CMK (cell line): ENCODE measurements around the gene THOC1.

Experiments used
- DNase-seq: peaks from one replicate; pipeline ENCODE4 v3.0.0-alpha.2; 2010; ENCODE audit warnings: low read depth

The THOC1 gene

DNA sequence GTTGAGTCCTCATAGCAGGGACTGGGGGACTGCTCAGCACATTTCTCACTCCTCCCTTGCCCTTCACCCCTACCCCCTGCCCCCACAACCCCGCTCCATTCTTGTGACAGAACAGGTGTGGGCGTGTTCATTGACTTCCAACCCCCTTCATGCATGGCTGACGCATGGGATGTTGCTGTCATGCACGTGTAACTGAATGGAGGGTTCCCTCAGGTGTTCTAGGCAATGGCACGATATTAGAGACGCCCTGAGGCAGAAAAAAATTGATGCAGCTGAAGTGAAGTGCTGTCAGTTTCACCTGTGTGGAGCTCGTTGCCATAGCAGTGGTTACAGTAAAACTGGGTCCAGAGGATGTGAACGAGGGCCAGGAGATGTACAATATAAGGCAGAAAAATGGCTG, 6.5 kb upstream of the THOC1 start:
- no peak for DNase-seq

DNA sequence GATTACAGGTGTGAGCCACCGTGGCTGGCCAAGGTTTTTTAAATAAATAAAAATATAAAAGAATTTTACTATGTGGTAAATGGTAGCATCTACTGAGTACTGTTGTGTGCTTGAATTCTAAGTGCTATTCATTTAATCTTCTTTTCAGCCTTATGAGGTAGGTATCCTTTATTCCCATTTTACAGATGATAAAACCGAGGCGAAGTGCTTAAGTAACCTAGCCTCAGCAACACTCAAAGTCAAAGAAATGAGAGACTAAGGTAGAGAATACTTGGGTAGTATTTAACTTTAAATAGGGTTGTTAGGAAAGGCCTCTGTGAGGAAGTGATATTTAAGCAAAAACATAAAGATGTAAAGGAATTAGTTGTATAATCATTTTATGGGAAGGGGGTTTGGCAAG, 5.7 kb upstream of the THOC1 start:
- DNase-seq = no peak

DNA sequence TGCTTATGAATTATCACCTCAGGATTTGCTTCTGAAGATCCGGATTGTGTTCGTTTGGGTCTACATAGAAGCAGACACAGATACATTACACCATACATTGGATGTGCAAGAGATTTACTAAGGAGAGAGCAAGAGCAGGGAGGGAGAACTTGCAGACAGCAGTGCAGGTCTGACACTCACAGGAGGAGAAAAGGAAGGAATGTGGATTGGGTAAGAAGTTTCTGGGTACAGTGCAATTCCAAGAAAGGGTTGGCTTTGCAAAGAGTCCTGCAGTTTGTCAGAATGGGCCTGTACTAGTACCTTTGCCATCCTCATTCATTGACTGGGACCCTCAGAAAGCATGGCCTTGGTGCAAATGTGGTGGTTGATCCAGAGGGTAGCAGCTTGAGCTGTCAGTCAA, 4.8 kb upstream of the THOC1 start:
- DNase-seq = no peak

DNA sequence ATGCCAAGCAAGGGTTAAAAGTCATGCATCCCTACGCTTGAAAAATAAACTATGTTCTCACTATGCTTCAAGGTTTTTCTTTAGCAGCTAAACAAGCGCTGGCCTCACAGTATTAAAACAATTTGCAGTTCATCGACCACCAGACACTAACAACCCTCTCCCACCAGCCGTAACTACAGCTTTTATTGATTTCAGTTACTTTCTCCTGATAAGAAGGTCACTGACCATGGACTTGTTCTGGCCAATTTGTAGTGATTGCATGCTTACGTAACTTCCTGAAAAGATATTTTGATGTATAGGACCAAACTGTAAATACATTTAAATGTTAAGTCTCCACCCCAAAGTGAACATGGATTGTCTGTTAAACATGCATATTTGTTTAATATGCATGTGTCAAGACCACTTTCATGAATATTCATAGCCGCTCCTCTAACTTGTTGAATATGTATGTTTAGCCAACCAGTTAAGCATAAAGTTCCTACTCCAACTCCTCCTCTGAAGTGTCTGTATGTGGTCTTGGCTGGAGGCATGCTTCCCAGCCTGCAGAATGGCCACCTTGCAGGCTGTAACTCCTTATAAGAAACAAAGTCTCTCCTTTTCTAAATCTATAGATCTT, 1.7 kb upstream of the THOC1 start:
- no peak for DNase-seq

DNA sequence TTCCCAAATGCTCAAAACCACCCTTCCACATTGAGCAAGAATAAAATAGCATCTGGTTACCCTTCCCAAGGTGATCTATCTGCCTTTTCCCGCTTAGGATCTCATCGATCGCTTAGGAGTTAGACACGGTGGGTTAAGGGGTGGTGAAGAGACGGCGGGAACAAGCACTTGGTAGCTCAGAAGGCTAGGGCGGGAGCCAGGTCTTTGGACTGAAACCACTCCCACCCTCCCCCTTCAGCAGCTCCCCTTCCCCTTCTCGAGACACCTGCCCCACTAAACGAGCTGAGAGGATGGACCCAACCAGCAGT, 513 bp downstream of the THOC1 start:
- DNase-seq = no peak

DNA sequence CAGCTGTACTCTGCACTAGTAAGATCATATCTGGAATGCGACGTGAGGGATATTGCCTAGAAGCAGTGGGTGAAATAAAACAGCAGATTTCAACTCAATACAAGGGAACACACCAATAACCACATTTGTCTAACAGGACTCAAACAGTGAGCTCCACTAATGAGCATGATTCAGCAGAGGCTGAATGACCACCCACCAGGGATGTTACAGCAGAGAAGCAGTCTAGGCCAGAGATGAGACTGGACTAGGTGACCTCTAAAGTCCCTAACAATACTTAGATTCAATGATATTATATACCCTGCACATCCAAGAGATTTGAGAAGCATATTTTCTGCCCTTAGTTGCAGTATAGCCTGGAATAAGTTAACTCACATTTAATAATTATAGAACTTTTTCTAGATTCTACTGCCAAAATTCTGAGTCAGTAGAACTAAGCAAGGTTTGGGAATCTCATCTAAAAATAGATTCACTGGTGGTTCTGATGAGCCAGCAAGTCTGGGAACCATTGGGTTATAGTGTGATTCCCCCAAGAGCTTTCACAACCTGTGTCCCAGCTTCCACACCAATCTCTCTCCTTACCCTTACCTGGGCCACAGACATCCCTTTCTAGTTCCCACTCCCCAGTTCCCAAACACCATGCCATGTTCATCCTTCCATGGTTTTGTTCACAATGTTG, 6.3 kb downstream of the THOC1 start:
- no peak for DNase-seq

DNA sequence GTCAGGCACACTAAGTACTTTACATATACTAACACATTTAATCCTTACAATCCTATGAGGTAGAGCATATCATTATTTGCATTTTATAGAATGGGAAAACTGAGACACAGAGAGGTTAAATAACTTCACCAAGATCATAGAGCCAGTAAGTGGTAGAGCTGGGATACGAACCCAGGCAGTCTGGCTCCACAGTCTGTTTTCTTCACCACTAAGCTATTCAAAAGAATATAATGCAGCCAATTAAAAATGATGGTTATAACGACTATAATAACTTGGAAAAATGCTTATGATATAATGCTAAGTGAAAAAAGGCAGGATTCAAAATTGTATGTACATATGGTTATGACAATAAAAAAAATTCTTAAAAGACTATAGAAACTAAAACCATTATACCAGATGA, 7.3 kb downstream of the THOC1 start:
- DNase-seq = no peak

DNA sequence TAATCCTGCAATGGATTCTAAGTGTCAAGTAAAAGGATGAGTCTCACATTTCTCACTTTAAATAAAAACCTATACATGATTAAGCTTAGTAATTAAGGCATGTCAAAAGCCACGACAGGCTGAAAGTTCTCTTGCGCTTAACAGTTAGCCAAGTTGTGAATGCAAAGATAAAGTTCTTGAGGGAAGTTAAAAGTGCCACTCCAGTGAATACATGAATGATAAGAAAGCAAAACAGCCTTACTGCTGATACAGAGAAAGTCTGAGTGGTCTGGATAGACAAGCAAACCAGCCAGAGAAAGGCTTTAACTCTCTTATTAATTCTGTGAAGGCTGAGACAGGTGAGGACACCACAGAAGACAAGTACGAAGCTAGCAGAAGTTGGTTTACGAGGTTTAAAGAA, 12.7 kb downstream of the THOC1 start:
- no peak for DNase-seq

DNA sequence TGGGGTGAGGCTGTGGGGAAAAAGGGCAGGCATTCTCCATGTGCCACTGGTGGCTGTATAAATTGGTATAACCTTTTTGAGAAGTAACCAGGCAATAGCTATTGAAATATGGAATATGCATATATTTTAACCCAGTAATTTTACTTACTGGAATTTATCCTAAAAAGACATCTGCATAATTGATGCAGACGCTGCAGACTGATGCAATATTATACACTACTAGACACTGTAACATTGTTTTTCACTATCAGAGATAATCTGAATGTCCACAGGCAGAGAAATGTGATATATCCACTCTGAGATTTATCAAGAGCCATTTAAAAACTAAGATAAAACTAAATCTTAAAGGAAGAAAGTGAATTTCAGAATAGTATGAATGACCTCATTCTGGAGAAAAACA, 14.7 kb downstream of the THOC1 start:
- DNase-seq = no peak

DNA sequence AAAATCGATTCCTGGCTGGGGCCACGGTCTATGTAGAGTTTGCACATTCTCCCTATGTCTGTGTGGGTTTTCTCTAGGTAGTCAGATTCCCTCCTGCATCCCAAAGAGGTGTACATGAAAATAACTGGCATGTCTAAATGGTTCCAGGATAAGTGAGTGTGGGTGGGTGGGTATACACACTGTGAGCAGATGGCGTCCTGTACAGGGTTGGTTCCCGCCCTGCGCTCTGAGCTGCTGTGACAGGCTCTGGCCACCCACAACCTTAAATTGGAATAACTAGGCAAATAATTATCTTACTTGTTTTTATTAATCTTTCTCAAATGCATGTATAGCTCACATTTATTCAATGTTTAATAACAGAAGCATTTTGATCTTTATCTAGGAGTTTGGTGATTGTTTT, 16.3 kb downstream of the THOC1 start:
- no peak for DNase-seq

DNA sequence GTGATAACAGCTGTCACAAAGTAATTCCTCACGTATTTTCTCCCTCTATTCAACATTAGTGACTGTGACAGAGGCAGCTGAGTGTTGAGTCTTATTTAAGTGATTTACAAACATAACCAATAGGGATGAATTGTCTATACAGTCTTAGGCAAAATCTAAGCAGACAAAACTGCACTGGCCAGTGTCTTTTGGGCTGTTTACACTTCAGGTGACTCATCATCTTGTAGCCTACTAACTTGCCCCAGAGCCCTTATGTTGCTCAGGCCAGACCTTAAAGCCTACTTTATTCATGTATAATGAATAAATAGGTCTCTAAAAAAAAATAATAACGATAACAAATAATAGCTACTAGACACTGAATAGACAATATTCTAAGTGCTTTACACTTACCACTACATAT, 17.2 kb downstream of the THOC1 start:
- no peak for DNase-seq

DNA sequence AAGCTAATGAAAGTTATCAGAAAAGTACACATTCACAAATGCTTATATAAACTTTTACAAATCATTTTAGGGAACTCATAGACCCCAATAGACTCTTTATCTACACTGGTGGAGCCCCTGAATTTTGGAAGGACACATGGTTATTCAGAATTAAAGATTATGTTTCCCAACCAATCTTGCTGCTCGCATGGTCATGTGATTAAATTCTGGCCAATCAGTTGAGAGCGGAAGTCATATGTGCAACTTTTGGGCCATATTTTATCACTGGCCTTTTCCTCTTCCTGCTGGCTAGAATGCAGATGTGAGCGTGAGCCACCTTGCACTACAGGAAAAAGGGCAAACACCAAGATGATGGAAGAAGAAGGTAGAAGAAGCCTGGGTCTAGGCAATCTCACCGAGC, 19.8 kb downstream of the THOC1 start:
- no peak for DNase-seq

DNA sequence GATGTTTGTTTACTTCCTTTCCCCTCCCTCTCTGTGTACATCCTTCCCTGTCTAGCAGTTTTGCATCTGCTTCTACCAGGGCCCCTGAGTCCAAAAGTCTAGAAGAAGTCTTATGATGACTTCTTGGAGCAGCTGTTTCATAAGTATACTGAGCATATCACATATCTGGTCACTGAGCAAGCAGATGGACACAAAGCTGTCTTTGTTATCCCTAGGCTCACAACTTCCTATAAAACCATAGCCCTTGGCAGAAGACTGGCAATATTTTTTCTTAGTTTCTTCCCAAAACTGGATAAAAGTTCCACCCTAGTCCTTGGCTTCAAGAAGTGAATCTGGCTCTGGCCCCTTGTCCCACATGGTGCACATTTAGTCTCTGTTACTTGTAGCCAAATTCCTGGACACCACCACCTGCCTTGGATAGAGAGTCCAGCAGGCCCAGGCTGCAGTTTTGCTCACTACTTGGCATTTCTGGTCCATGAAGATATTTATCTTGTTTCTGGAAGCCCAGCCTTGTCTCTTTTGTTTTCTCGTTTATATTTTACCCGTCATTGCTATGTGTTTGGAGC, 22.5 kb downstream of the THOC1 start:
- DNase-seq = no peak

DNA sequence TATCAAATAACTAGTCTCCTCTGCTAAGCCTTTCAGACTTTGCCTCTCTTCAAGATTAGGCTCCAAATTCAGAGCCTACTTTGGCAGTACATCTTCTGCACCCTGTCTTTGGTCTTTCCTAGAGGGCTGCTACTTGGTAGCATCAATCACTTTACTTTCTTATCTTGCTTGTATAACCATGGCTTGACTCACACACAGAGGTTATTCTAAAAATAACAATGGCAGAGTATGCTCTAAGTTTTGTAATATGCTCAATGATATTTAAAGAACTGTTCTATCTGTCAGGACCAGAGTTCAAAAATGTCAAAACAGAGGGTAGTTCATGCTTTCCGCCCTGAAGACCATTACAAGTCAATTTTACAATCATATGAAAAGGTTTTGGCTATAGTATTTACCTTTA, 27.7 kb downstream of the THOC1 start:
- no peak for DNase-seq

DNA sequence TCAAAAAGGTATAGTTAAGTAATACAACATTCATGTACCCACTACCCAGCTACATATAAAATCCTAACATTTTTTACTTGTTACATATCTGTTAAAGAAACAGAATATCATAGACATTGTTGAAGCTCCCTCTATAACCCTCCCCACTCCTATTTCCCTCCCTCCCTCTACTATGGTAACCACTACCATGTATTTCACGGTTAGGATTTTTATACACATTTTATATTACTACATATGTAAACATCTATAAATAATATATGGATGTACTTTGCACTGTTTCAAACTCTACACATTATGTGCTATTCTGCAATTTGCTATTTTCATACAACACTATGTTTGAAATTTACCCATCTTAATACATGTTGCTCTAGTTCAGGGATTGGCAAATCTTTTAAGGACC, 36.3 kb downstream of the THOC1 start:
- no peak for DNase-seq

DNA sequence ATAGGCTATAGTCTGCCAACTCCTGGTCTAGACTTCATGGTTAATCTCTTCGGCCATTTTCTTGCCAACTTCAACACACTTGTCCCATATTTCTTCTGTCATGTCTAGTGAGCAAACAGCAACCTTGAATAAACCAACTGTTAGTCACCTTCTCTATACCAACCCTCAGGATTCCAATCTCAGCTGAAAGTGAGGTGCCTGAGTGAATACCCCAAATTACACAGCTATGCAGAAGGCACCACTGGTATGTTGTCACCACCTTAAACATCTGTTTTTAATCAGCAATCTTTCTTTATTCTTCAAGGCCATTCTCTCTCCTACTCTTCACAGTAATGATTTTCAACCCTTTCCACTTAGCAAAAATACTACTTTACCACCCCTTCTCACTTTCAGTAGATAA, 39.3 kb downstream of the THOC1 start:
- DNase-seq = no peak

DNA sequence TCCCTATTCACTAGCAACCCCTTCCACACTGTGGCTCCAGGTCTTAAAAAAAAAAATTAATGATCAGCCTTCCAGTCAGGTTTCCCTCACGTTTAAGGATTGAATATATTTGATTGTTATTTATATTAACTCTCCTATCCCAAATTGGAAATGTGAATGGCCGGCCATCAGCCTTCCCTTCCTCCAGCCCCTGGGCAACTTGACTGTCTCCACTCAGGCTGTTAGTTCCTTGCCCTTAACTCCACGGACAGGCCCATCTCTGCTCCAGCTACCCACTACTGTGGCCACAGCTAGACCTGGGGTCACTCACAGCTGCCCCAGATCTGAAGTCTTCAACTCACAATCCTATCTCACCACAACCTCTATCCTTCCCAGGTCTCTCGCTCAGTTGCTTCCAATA, 39.9 kb downstream of the THOC1 start:
- no peak for DNase-seq

DNA sequence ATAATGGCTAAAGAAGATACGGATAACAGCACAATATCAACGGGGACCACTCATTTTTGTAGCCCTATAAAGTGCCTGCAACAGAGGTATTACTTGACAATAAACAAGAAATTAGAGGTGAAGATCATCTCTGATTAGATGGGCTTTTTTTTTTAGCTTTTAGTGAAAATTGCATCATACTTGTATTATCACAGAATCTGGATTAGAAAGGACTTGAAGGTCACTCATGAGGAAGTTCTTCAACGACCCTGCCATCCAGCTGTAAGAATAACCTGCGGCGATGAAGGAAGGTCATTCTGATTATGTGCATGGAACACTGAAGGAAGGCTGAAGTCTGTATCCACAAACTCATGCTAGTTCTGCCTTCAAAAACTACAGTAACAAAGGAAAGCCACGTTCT, 40.5 kb downstream of the THOC1 start:
- no peak for DNase-seq

DNA sequence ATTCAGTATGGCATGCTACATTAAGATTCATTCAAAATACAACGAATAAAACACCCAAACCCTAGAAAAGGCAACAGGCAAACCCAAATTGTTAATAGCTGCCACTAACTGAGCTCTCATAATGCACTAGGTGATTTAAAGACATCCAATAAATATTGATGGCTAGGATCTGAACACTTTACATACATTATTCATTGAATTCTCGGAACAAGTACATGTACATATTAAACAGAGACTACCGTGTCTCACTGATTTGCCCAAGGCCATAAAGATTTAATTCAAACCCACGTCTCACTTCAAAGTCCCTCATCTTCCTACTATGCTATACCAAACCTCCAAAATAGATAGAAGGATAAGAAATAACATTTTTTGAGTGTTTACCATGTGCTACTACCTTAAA, 42.1 kb downstream of the THOC1 start:
- no peak for DNase-seq

DNA sequence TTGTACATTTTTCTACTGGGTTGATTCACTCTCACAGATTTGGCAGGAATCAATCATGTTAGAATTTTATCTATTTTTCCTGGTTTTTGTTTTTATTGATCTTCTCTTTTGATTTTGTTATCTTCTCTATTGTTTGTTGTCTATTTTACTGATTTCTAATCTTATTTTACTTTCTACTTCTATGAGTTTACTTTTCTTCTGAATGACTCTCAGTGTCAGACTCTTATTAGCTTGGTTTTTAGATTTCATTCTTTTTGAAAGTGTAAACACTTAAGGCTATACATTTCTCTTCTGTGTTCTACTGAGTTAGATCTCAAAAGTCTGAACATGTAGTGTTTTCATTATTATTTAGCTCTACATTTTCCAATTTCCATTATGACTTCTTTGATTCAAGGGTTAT, 47.1 kb downstream of the THOC1 start:
- no peak for DNase-seq

DNA sequence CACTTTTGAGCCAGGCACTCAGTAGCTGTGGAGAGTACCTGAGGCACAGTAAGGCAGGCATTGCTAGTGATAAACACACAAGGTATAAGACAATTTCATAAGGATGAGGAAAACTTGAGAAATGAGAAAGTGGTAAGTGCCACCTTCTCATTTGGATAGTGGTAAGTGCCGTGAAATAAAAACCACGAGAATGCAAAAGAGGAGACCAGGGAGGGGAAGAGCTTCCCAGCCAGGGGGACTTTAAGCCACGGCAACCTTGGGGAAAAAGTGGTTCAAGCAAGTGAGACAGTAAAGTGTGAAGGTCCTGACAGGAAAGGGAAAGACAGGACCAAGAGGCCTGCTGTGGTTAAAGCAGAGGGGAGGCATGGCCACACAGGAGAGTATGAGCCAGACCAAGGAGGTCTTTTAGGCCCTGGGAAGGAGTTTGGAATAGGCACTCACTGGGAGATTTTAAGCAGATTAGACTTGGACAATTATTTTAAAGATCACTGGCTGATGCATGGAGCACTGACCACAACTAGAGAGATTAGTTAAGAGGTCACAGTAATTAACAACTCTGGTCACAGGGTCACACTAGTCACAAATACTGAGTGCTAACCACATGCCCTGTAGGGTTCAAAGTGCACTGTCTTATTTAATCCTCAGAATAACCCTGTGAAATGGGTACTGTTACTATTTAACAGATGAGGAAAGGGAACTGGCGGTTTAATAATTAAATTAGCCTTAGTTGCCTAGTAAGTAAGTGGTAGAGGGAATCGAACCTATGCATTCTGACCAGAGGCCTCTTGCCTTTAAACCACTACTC, 50.1 kb downstream of the THOC1 start:
- no peak for DNase-seq

DNA sequence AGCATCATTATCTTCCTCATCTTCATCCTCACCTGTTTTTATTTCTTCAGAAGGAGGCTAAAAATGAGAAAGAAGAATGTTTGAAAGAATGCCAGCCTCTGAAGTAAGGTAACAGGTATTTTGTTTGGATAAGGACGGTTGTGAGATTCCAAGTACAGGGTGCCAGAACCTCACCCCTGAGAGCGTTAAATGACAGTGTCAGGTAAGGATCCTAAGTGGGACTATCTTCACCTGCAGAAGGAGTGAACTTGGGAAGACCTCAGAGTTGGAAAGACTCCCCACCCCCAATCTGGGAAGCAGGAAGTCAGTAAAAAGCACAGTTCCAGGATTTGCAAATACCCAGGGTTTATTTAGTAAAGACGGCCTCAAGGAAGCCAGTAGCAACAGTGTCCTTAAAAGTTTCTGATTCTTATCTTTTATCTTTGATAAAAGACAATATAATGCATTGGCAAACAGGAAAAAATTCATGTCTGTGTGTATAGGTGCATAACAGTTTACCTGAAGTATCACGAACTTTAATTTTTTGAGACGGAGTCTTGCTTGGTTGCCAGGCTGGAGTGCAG, 52.3 kb downstream of the THOC1 start:
- no peak for DNase-seq

DNA sequence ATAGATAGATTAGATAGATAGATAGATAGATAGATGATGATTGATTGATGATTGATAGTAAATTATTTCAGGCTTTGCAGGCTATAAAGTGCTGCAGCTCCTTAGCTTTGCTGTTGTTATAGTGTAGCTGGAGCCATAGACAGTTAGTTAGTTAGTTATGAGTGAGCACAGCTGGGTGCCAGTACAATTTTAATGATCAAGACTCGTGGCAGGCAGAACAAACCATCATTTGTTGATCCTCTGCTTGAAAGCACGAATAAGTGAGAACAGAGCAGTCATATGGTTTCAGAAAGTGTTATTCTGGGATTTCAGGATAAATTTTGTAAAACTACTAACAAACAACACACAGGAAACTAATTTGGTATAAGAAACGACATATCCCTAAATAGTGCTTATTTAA, 53.9 kb downstream of the THOC1 start:
- DNase-seq = no peak
